Measurements from ENCODE around the gene HPCA.

The HPCA gene

DNA sequence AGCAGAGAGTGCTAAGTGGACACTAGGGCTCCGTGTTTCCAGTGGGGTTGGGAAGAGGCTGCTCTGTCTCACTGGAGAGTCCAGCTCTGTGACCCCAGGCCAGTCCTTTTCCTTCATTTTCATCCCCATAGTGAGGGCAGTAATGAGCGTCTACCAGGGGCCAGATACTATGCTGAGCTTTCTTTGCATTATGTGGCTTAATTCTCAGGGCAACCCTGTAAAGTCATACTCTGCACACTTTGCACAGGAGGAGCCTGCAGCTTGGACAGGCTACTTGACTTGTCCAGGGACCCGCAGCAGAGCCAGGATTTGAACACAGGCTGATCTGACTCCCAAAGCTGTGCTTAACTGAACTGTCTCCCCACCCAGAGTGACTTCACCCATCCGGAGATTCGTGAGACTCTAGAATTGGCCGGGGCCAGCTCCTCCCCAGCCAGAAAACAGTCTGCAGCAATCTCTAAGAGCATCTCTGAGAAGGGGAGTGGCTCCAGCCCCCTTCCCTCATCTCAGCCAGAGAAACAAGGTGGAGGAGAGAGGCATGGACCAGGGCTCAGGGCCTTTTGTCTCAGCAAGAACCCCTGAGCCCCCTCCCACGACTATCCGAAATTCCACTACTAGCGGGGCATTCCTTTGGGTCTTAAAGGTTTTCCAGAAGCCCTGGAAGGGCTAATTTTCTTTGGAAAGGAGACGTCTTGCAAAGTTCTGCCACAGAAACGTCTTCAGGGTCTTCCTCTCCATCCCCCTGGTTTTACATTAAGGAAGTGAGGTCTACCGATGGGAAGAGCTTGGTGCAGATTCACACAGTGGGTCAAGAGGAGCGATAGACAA lies 14.7 kb upstream of the HPCA start:
- DNase-seq = no peak

DNA sequence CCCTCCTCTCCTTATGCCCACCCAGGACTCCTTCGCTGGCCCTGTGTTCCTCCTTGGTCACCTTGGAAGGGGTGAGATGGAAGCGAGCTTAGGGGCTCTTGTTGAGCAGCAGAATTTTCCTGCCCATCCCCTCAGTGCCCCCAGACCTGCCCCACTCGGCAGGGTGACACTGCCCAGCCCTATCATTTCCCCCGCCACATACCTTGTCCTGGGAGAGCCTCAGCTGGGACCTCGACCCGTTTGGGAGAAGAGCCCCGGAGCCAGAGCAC lies 14.2 kb upstream of the HPCA start:
- DNase-seq = no peak

- no peak for DNase-seq
Observed at GRCh38 chr1:32873484-32873883, 12.8 kb upstream of the HPCA start.

DNA sequence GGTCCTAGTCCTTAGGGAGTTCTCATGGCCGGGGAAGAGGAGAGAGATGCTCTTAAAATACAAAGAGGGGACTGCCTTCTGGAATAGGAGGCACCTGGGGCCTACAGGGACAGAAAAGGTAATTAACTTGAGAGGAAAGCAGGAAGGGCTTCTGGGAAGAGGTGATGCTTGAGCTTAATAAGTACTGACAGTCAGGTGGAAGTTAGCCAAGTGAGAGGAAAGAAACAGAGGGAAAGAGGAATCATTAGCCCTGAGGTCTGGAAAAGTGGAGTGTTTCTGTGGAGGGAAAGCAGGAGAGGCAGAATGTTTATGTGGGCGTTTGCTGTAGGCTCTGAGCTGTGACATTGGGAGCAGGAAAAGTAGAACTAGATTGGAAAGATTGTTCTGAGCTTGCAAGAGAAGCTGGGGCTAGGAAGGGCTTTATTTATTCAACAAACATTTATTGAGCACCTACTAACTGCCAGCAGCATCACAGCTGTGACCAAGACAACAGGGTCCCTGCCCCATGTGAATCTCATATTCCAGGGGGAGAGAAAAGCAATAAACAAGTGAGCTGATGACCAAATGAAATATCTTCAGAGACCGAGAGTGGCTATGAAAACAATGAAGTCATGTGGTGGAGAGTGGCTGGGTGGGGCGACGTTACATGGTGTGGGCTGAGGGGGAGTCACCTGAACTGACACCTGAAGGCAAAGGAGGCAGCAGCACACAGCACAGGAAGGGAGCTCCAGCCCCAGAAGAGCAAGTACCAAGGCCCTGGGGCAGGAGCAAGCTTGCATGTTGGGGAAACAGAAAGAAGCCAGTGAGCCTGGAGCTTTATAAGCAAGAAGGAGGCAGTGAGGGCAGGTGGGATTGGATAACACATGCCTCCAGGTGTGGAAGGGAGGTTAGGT lies 11.2 kb upstream of the HPCA start:
- DNase-seq = no peak

- peak; percentile 34 for DNase-seq
Observed at GRCh38 chr1:32876341-32877210, 9.7 kb upstream of the HPCA start.

DNA sequence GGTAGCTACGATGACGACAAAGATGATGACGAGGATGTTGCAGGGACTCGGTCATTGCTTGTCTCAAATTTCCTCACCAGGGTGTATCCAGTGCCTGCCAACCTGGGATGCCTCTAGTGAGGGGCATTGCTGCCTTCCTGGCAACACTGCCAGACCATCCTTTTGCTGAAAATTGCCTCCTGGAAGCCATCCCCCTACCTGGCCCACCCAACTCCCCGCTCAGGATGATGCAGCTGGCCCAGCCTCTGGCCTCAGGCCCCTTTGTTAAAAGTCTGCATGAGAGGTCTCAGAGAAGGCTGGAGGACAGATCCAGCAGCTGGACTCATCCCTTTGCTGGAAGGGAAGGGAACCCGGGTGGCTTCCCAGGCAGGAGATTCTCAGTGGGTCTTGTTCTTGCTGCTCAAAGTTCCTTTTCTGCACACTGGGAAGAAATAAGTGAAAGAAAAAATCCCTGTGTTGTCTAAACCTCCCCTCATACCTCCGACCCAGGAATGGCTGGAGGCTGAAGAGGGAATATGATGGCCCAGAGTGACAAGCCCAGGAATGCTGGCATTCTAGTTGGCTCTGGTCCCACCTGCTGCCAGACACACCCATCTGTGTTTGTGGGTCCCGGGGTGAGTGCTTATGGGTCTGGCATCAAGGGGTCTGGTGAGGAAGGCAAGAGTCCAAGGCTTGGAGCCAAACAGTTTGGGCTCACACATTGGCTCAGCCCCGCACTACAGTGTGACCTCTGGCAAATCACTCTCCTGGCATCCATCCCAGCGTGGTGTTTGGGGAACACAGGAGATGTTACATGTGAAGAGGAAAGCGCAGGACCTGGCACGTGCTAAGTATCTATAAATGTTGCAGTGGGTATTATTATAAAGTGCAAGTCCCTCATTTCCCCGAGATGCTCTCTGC lies 8.8 kb upstream of the HPCA start:
- DNase-seq = no peak

DNA sequence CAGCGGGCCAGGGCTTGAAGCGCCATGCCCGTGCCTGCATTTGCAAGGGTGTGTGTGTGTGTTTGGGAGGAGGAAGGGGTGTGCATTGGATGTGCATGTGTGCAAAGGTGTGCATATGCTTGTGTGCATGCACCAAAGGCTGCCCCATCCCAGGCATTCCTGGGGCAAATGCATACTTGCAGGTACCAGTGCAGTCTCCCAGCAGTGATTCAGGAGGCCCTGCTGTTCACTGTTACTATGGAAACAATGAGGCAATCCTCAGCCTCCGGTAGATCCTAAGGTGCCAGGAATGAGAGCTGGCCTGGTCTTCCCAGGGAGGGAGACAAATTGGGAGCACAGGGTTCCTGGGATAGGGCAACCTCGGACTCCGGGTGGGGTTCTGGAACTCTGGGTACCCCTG lies 8.1 kb upstream of the HPCA start:
- DNase-seq = peak; percentile 28

- no peak for DNase-seq
Observed at GRCh38 chr1:32878637-32879041, 7.7 kb upstream of the HPCA start.

GRCh38 chr1:32881291-32881690 lies 5.0 kb upstream of the HPCA start:
- no peak for DNase-seq

GRCh38 chr1:32881871-32882850 lies 4.1 kb upstream of the HPCA start:
- peak; percentile 49 for DNase-seq

DNA sequence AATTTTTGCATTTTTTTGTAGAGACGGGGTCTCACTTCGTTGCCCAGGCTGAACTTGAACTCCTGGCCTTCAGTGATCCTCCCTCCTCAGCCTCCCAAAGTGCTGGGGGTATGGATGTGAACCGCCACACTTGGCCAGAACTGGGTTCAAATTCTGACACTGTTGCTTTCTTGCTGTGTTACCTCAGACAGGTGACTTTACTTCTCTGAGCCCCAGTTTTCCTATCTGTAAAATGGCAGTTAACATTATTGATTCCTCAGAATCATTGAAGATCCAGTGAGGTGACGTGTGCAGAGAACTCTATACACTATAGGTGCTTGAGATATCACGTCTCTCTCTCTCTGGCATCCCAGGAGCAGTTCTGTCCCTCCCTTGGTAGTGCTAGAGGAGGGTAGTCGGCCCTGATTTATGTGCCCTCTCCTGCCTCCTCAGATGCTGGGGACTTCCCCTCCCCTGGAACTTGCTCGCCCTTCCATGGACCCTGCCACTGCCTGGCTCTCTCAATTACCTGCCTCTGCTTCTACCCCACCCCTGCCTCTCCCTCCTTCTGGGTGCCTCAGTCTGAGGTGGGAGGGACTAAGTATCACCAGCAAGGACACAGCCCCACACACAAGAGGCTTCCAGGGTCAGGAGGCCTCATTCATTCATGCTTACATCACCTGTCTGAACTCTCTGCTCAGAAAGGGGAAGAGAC lies 2.8 kb upstream of the HPCA start:
- no peak for DNase-seq

GRCh38 chr1:32884032-32884372 lies 2.3 kb upstream of the HPCA start:
- no peak for DNase-seq

GRCh38 chr1:32884726-32885125 lies 1.6 kb upstream of the HPCA start:
- DNase-seq = no peak

DNA sequence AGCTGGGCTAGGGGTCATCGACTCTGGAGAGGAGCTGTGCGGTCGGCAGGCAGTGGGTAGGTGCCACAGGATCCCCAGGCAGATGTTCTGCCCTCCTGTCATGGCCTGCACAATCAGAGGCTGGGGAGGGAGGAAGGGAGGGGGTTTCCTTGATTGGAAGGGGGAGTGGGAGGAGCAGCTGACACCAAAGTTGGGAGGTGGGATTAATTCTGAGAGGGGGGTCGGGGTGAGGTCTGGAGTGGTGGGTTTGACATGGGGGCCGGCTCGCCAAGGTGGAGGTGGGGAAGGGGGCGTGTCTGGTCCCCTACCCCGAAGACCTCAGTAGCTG lies 651 bp upstream of the HPCA start:
- DNase-seq = no peak

- DNase-seq = no peak
Observed at GRCh38 chr1:32886828-32887414, 630 bp downstream of the HPCA start.

DNA sequence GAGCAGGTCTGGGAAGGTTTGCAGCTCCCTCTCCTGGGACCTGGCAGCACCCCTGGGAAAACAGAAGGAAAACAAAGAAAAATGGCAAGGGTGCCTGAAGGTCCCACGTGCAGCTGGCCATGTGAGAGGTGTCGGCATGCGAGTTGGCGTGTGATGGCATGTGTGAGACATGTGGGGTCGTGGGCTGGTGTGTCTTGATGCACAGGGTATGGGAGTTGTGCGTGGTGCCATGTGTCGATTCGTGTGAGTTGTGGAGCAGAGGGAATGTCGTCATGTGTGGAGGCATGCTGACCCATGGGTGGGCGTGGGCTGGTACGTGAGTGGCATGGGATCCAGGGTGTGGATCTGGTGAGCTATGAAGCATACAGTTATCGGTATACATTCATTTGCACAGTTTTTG lies 1.3 kb downstream of the HPCA start:
- no peak for DNase-seq

DNA sequence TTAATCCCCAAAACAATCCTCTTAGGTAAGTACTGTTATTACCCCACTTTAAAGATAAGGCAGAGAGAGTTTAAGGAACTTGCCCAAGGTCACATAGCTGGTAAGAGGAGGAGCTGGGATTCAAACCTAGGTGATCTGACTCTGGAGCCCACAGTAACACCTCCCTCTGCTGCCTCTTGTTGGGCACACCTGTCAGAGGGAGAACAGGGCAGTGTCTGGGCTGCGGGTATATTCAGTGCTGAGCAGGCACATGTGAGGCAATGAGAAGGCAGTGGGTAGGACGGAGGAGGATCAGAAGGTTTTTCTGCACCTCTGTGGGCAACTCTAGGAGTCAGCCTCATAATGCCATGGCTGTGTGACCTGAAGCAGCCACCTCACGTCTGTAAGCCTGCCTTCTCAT lies 1.8 kb downstream of the HPCA start:
- DNase-seq = no peak

DNA sequence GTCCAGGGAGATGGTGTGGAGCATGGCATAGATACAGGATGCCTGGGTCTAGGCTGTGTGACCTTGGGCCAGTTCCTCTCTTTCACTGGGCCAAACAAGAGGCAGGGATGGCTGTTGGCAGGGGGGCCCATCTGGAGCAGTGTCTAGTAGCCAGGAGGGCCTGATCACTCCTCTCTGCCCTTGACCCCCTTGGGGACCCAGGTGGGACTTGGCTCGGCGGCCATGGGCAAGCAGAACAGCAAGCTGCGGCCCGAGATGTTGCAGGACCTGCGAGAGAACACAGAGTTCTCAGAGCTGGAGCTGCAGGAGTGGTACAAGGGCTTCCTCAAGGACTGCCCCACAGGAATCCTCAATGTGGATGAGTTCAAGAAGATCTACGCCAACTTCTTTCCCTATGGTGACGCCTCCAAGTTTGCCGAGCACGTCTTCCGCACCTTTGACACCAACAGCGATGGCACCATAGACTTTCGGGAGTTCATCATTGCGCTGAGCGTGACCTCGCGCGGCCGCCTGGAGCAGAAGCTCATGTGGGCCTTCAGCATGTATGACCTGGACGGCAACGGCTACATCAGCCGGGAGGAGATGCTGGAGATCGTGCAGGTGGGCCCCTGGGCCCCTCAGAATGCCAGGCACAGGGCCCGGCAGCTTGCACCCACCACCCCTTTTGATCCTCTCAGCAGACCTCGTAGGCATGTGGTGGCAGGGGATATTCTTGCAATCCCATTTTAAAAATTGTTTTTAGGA lies 2.6 kb downstream of the HPCA start:
- no peak for DNase-seq

GRCh38 chr1:32889731-32890278 lies 3.5 kb downstream of the HPCA start:
- DNase-seq = no peak

Data from DMS153 (cell line).